Ovary (tissue), 9 donors: Measurements from ENCODE around the gene PAK2. TPM values are rescaled to one million over a fixed set of nuclear protein-coding genes. Genes with fewer than 3 reads are reported as not detected.
A peak's percentile ranks its signal among the peaks of the same experiment; 100 is the strongest.
"Not testable (repeated sequence)": the region's sequence is repeated elsewhere in the genome, so short reads cannot be mapped to it uniquely, and the experiment has no call there.

ENCODE experiments used
- DNase-seq, 5 donors: peaks; one replicate each; pipeline ENCODE4 v3.0.0-alpha.2; 2019 to 2020
- H3K27ac ChIP-seq, 2 donors: fragments of 200-600 bp; one replicate each; pipeline versions ENCODE4 v1.5.1 to v1.8.0; 2019 to 2022
- H3K27me3 ChIP-seq: fragments of 200-600 bp; one replicate; pipeline ENCODE4 v1.8.0; 2022
- H3K36me3 ChIP-seq: fragments of 200-600 bp; sonication (generic); one replicate; pipeline ENCODE4 v1.5.1; 2019
- H3K4me1 ChIP-seq: one replicate; pipeline ENCODE4 v1.8.1; 2013; ENCODE audit warnings: mild to moderate bottlenecking, moderate library complexity; ENCODE audit not compliant: insufficient read depth
- H3K4me3 ChIP-seq: fragments of 200-600 bp; sonication (generic); one replicate; pipeline ENCODE4 v1.5.1; 2017
- H3K9me3 ChIP-seq, 2 donors: fragments of 200-600 bp in 1 of 2; sonication (generic) in 1 of 2; one replicate each; pipeline versions ENCODE4 v1.5.1 to v1.8.1; 2013 to 2019; ENCODE audit warnings: mild to moderate bottlenecking in 1 of 2, moderate library complexity in 1 of 2
- CTCF ChIP-seq, 3 donors: fragments of 450-650 bp in 2 of 3; fragments of 200-600 bp in 1 of 3; IDR thresholded peaks; one replicate each; pipeline versions ENCODE4 v1.5.1 to v1.8.0; 2016 to 2022; ENCODE audit warnings: antibody characterized with exemption in 3 of 3, mild to moderate bottlenecking in 1 of 3
- EP300 ChIP-seq: sonication (generic); formaldehyde crosslinking; IDR thresholded peaks from one replicate; pipeline ENCODE4 v1.6.1; 2017; ENCODE audit warnings: antibody characterized with exemption
- POLR2A ChIP-seq: fragments of 450-650 bp; IDR thresholded peaks from one replicate; pipeline ENCODE4 v1.6.1; 2017; ENCODE audit warnings: antibody characterized with exemption, mild to moderate bottlenecking, moderate library complexity
- WGBS, 3 donors: extraction: QIAGEN DNeasy Blood & Tissue Kit in 1 of 3; methylation state at CpG; one replicate each; pipeline versions ENCODE4 v1.1.5 to v1.1.7; 2013 to 2017; 5-methylcytosine and 5-hydroxymethylcytosine counted together
- intact Hi-C, 4 donors: fragments of 100-400 bp; cut with DNase I; formaldehyde crosslinking; loops; one replicate each; pipeline versions ENCODE4 v1.11.0 to v1.15.1; 2022 to 2023
- polyA plus RNA-seq, 2 donors: library from polyadenylated mRNA; stranded (reverse); fragments of 200-250 nt in 1 of 2; fragments of 350-450 nt in 1 of 2; fragmentation: Illumina TruSeq in 1 of 2; extraction: RNeasy Lipid Tissue Mini Kit (QIAGEN cat#74804) in 1 of 2; gene quantifications; one replicate each; pipeline ENCODE4 v1.2.3, GENCODE V29; 2013 to 2014
- total RNA-seq, 7 donors: library from RNA; depleted of rRNA in 2 of 7; stranded (reverse); fragments of >200 nt in 2 of 7; fragmentation: NEBNext Ultra II Directional in 3 of 7; extraction: Animal tissue kit (Norgen Biotek cat#: 25700) in 3 of 7; gene quantifications; one replicate each; pipeline versions ENCODE4 v1.1.0 to v1.2.4, GENCODE V29; 2016 to 2023
- donor health status: DM: no; HTN: no; CAD: no; lungs with moderate emphysema.
- donor health status: DM: no; HTN: no; CAD: no.
- donor health status: Bipolar disorder and iron deficiency.
- donor health status: DM: yes; HTN: yes; CAD: no.
- donor health status: DM: no; HTN: no; CAD: no.
- donor health status: DM: yes; HTN: yes; CAD: no.

The PAK2 gene
- total and polyA plus RNA-seq, 9 donors = 17.0 to 59.5 (median 44.2) TPM

GRCh38 chr3:196837819-196838420, 98.3 kb downstream of the PAK2 start:
- Histone ChIP-seq H3K27me3 (no peaks in the 10 kb centered on the region), H3K4me3 (no peak overlapping the region), H3K27ac (no peak overlapping the region), H3K36me3 (no peaks in the 10 kb centered on the region), H3K4me1 (no peaks in the 10 kb centered on the region), H3K9me3 (no peaks in the 10 kb centered on the region)
- TF ChIP-seq POLR2A = no peak
- TF ChIP-seq EP300 = no peak
- TF ChIP-seq CTCF (IDR thresholded peaks at IDR 0.05) = peak in 1 of 3 donors; percentile 37
- peak; percentile 10 to 49 (median 31) for DNase-seq
- intact Hi-C loops = no loop called here
- 35 to 47% (median 45%) methylated on average over 3 of the region's 3 CpGs for WGBS, 3 donors

GRCh38 chr3:196839351-196839750, 99.7 kb downstream of the PAK2 start:
- H3K27ac ChIP-seq, H3K4me1 ChIP-seq, H3K36me3 ChIP-seq, DNase-seq, H3K27me3 ChIP-seq, H3K4me3 ChIP-seq, H3K9me3 ChIP-seq, intact Hi-C loops: not testable (repeated sequence)
- 84 to 88% (median 86%) methylated on average over 6 of the region's 6 CpGs for WGBS, 3 donors

- H3K27ac ChIP-seq = no peak overlapping the region
- no peaks in the 10 kb centered on the region for H3K36me3 ChIP-seq
- DNase-seq = no peak
- no peaks in the 10 kb centered on the region for H3K4me1 ChIP-seq
- no peak for TF ChIP-seq CTCF (IDR thresholded peaks at IDR 0.05)
- TF ChIP-seq EP300 = no peak
- TF ChIP-seq POLR2A = no peak
- no peaks in the 10 kb centered on the region for H3K27me3 ChIP-seq
- 64 to 70% (median 66%) methylated on average over 17 of the region's 17 CpGs for WGBS, 3 donors
- H3K4me3 ChIP-seq = no peak overlapping the region
- intact Hi-C loops = no loop called here
- no peaks in the 10 kb centered on the region for H3K9me3 ChIP-seq
These were observed 103.1 kb downstream of the PAK2 start for GRCh38 chr3:196842567-196843434.

GRCh38 chr3:196843435-196844110, 103.9 kb downstream of the PAK2 start:
- Histone ChIP-seq H3K4me3 (no peak overlapping the region), H3K4me1 (no peaks in the 10 kb centered on the region), H3K27me3 (no peaks in the 10 kb centered on the region), H3K9me3 (no peaks in the 10 kb centered on the region), H3K27ac (no peak overlapping the region), H3K36me3 (no peaks in the 10 kb centered on the region)
- intact Hi-C loops = no loop called here
- TF ChIP-seq POLR2A (no peak), EP300 (no peak), CTCF (IDR thresholded peaks at IDR 0.05) (no peak)
- no peak for DNase-seq
- WGBS, 3 donors = 78 to 81% (median 80%) methylated on average over 9 of the region's 9 CpGs

GRCh38 chr3:196844235-196845219, 104.9 kb downstream of the PAK2 start:
- H3K27me3 ChIP-seq, intact Hi-C loops, H3K4me1 ChIP-seq, H3K4me3 ChIP-seq, DNase-seq, H3K36me3 ChIP-seq, H3K27ac ChIP-seq, H3K9me3 ChIP-seq: not testable (repeated sequence)
- 85 to 89% (median 86%) methylated on average over 20 to 21 of the region's 22 CpGs for WGBS, 3 donors

- DNase-seq, H3K4me1 ChIP-seq, H3K4me3 ChIP-seq, intact Hi-C loops, H3K27me3 ChIP-seq, H3K36me3 ChIP-seq, H3K27ac ChIP-seq, H3K9me3 ChIP-seq: not testable (repeated sequence)
- WGBS, 3 donors = 79 to 84% (median 83%) methylated on average over 4 of the region's 4 CpGs
These were observed 108.7 kb downstream of the PAK2 start for GRCh38 chr3:196848375-196848774.
